GM21515 (cell line): ENCODE data around the gene GALNT11.
"Not testable (repeated sequence)": the region's sequence is repeated elsewhere in the genome, so short reads cannot be mapped to it uniquely, and the experiment has no call there.

Experiments used
- ATAC-seq: cut with Tn5 transposase; IDR thresholded peaks from one replicate; pipeline ENCODE4 v1.9.1; 2021; ENCODE audit not compliant: unreplicated experiment

GALNT11 gene

DNA sequence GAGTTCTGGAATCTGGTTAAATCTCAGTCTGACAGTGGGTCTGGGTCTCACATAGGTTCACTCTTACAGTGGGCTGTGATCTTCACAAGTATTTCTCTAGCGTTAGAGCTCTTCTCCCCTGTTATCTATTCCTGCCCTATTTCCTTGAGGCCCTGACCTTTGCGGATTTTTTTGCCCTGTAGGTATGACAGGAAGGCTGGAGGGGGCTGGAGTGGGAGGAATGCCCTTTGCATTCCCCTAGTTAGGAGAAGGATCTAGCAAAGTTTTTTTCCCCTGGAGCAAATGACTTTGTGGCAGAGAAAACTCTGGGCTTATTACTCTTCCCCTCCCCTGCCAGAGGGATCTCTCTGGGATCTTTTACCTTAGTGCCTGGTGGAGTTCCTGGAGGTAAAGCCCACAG, 49.2 kb downstream of the GALNT11 start:
- no peak for ATAC-seq

GRCh38 chr7:152075379-152075778, 49.9 kb downstream of the GALNT11 start:
- not testable (repeated sequence) for ATAC-seq

GRCh38 chr7:152076324-152076821, 50.9 kb downstream of the GALNT11 start:
- ATAC-seq = no peak

- no peak for ATAC-seq
These were observed 51.8 kb downstream of the GALNT11 start for GRCh38 chr7:152076940-152077933.

DNA sequence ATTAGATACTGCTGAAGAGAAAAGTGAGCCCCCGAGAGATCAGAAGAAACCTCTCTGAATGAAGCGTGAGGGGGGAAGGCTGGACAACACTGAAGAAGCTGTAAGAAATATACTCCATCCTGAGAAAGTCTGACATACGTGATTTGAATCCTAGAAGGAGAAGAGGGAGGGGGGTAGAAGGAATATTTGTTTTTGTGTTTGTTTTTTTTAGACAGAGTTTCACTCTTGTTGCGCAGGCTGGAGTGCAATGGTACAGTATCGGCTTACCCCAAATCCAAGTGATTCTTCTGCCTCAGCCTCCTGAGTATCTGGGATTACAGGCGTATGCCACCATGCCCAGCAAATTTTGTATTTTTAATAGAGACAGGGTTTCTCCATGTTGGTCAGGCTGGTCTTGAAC, 52.6 kb downstream of the GALNT11 start:
- no peak for ATAC-seq

- ATAC-seq = no peak
These were observed 53.3 kb downstream of the GALNT11 start for GRCh38 chr7:152078786-152079185.

GRCh38 chr7:152081088-152081487, 55.6 kb downstream of the GALNT11 start:
- ATAC-seq = no peak

DNA sequence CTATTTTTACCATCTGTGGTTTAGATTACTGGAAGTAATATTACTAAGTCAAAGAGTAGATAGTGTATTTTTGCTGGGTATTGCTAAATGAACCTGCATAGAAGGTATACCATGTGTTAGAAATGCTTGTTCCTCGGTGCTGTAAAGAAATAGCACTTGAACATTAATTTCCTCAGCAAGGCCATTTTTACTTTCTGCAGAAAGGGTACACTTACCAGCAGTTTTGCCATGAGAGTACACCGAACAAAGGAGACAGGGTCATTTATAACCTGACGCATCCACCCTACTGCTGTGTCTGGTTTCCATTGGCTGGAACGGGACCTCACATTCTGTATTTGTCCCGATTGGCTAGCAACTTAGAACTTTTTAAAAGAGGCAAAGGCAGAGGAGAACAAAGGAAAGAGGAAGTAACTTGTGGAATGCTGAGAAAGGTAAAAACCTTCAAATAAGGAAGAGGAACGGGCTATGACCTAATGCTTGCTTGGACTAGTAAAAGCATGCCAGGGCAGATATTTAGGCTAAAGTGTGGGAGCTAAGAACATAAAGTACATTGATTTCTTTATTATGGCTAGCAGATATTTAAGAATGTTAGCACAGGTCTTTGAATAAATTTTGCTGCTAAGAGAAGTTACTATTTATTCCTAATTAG, 56.7 kb downstream of the GALNT11 start:
- not testable (repeated sequence) for ATAC-seq

- ATAC-seq = no peak
These were observed 59.7 kb downstream of the GALNT11 start for GRCh38 chr7:152085131-152085530.

DNA sequence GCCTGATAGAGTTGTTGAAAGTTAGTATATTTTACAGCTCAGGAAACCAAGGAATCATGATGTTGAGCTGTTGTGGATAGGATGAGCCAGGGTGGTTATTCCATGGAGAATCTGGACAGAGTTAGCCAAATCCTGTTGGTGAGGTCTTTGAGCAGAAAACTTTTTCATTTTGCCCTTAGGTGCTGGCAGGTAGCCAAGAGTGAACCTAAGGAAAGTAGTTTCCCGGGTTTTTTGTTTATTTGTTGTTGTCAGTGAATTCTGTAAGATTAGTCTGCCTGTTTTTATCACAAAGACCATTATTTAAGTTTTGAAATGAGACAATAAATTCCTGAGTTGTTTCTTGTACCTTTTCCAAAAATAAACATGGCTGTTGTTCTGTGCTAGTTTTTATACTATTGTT, 61.0 kb downstream of the GALNT11 start:
- no peak for ATAC-seq

- ATAC-seq = no peak
These were observed 63.7 kb downstream of the GALNT11 start for GRCh38 chr7:152089183-152089582.

GRCh38 chr7:152090747-152091146, 65.3 kb downstream of the GALNT11 start:
- ATAC-seq = no peak

GRCh38 chr7:152093717-152094116, 68.2 kb downstream of the GALNT11 start:
- no peak for ATAC-seq

DNA sequence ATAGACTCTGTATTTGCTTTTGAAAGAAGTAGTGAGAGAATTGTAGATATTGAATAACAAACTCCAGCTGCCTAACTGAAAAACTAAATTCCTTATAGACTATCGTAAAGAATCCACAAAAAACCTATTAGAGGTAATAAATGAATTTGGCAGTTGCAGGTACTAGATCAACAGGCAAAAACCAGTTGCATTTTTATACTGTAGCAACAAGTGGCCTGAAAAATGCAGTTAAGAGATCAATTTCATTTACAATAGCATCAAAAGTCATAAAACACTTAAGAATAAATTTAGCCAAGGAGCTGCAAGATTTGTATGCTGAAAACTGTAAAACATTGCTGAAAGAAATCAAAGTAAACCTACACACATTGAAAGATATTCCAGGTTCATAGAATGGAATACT, 70.3 kb downstream of the GALNT11 start:
- no peak for ATAC-seq

DNA sequence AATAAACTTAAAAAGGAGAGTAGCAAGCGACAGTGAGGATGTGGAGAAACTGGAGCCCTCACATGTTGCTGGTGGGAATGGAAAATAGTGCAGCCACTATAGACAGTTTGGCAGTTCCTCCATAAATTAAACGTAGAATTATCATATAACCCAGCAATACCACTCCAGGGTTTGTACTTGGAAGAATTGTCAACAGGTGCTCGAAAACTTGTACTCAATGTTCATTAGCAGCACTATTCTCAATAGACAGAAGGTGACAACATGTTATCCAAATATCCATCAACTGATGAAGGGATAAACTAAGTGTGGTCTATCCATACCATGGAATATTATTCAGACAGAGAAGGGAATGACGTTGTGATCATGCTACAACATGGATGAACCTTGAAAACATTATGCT, 71.9 kb downstream of the GALNT11 start:
- no peak for ATAC-seq

DNA sequence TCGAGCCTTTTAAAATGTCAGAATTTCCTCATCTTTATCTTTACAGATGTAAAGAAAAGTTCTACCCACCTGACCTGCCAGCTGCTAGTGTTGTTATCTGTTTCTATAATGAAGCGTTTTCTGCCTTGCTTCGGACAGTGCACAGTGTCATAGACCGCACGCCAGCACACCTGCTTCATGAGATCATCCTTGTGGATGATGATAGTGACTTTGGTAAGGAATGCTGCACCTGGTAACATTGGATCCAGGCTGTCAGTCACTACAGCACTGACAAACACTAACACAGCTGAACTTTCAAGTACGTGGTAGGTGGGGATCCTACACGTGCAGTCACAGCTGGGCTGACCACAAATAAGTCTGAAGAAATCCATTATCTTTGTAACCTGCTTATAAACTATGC, 77.6 kb downstream of the GALNT11 start:
- ATAC-seq = no peak

DNA sequence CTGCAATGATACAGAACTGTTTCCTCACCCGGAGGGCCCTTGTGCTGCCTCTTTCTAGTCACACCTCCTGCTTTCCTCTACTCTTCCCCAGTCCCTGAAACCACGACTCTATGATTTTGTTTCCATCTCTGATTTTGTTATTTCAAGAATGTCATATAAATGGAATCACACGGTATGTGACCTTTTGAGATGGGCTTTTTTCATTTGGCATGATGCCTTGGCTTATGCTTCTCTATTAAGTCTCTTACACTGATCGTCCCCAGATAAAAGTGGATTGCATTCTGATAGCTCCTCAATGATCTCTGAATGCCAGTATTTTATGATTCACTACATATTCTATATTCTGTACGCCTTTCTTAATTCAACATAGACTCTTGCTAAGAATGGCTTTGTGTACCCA, 78.2 kb downstream of the GALNT11 start:
- no peak for ATAC-seq

DNA sequence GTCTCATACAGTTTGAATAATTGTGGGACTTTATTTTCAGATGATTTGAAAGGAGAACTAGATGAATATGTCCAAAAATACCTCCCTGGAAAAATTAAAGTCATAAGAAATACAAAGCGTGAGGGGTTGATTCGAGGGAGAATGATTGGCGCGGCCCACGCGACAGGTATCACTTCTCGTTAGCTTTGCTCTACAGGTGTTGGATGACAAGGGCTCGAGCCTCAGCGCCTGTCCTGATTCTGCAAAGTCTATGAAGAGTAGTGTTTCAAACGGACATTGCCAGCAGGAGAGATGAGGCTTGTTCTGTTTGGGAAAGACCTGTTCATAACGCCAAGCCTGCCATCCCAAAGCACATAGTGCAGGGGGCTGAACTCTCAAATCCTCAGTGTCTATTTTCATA, 79.7 kb downstream of the GALNT11 start:
- no peak for ATAC-seq

DNA sequence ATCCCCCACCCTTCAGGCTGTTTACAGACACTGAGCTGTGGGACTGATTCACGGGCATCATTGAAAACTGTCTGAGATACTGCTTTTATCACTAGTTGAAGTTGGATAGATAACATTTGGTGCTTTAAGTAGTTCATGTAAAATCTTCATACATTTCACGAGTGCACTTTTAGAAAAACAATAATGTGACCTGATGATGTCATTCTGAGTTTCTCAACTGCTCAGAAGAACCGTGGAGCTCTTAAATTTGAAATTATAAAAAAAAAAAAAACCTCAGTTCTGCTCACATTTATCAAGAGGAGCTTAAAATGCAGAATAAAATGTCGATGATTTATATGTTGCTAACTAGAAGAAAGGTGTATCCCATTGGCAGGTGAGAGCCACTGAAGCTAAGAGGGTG, 81.5 kb downstream of the GALNT11 start:
- ATAC-seq = no peak

DNA sequence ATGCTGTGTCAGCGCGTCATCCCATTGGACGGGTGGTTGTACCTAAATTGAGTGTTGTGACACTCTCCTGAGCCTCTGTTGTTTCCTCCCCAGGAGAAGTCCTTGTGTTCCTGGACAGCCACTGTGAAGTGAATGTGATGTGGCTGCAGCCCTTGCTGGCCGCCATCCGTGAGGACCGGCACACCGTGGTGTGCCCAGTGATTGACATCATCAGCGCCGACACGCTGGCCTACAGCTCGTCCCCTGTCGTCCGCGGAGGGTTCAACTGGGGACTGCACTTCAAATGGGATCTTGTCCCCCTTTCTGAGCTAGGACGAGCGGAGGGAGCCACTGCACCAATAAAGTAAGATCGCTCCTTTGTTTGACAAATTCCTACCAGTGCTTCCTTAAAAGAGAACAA, 82.5 kb downstream of the GALNT11 start:
- no peak for ATAC-seq

GRCh38 chr7:152108359-152108758, 82.9 kb downstream of the GALNT11 start:
- no peak for ATAC-seq

- no peak for ATAC-seq
These were observed 87.4 kb downstream of the GALNT11 start for GRCh38 chr7:152112829-152113228.
